Gastroesophageal sphincter (tissue), 4 donors: ENCODE data around the gene IL22RA1. TPM values are rescaled to one million over a fixed set of nuclear protein-coding genes. Genes with fewer than 3 reads are reported as not detected.

ENCODE experiments used
- ATAC-seq: fragments of 150-250 bp; one replicate; pipeline ENCODE4 v1.9.1; 2016; ENCODE audit warnings: mild to moderate bottlenecking, moderate library complexity
- H3K27ac ChIP-seq, 4 donors: fragments of 200-600 bp; sonication (generic) in 3 of 4; 1 replicate in 3 of 4; 2 replicates in 1 of 4; pipeline ENCODE4 v1.5.1; 2016 to 2019
- H3K27me3 ChIP-seq: fragments of 200-600 bp; sonication (generic); one replicate; pipeline ENCODE4 v1.5.1; 2019
- H3K36me3 ChIP-seq, 2 donors: fragments of 200-600 bp; sonication (generic); one replicate each; pipeline ENCODE4 v1.5.1; 2019; ENCODE audit warnings: control low read depth in 1 of 2
- H3K4me1 ChIP-seq, 3 donors: fragments of 200-600 bp; sonication (generic); 1 replicate in 2 of 3; 2 replicates in 1 of 3; pipeline ENCODE4 v1.5.1; 2016 to 2019; ENCODE audit warnings: control low read depth in 2 of 3
- H3K4me3 ChIP-seq, 2 donors: fragments of 200-600 bp; sonication (generic); one replicate each; pipeline ENCODE4 v1.5.1; 2019; ENCODE audit warnings: mild to moderate bottlenecking in 1 of 2, moderate library complexity in 1 of 2
- H3K9me3 ChIP-seq, 3 donors: fragments of 200-600 bp; sonication (generic); one replicate each; pipeline ENCODE4 v1.5.1; 2017 to 2019; ENCODE audit warnings: control low read depth in 2 of 3
- EP300 ChIP-seq: sonication (generic); formaldehyde crosslinking; IDR thresholded peaks from one replicate; pipeline ENCODE4 v1.6.1; 2017; ENCODE audit warnings: antibody characterized with exemption, mild to moderate bottlenecking
- POLR2A ChIP-seq, 2 donors: fragments of 450-650 bp; IDR thresholded peaks; one replicate each; pipeline ENCODE4 v1.6.1; 2017; ENCODE audit warnings: antibody characterized with exemption in 2 of 2, mild to moderate bottlenecking in 2 of 2, moderate library complexity in 1 of 2
- POLR2AphosphoS5 ChIP-seq: sonication (generic); formaldehyde crosslinking; IDR thresholded peaks from one replicate; pipeline ENCODE4 v1.6.1; 2017; ENCODE audit warnings: antibody characterized with exemption
- WGBS, 2 donors: methylation state at CpG; one replicate each; pipeline ENCODE4 v1.1.5; 2018; ENCODE audit warnings: low coverage in 1 of 2; 5-methylcytosine and 5-hydroxymethylcytosine counted together
- total RNA-seq, 4 donors: library from RNA; depleted of rRNA; stranded (reverse); fragments of >200 nt; gene quantifications; one replicate each; pipeline ENCODE4 v1.1.0, GENCODE V29; 2016
- TF ChIP-seq, protein P1 (sequence below), 4 experiments: fragments of 200-600 bp in 2 of 4; fragments of 450-650 bp in 2 of 4; sonication (generic) in 1 of 4; IDR thresholded peaks; one replicate each; pipeline ENCODE4 v1.5.1; 2017 to 2019; ENCODE audit warnings: antibody characterized with exemption in 4 of 4, mild to moderate bottlenecking in 2 of 4, moderate library complexity in 2 of 4

The IL22RA1 gene
- total RNA-seq, 4 donors from 2014 or later = 0.57 to 0.58 TPM; not detected in 2

DNA sequence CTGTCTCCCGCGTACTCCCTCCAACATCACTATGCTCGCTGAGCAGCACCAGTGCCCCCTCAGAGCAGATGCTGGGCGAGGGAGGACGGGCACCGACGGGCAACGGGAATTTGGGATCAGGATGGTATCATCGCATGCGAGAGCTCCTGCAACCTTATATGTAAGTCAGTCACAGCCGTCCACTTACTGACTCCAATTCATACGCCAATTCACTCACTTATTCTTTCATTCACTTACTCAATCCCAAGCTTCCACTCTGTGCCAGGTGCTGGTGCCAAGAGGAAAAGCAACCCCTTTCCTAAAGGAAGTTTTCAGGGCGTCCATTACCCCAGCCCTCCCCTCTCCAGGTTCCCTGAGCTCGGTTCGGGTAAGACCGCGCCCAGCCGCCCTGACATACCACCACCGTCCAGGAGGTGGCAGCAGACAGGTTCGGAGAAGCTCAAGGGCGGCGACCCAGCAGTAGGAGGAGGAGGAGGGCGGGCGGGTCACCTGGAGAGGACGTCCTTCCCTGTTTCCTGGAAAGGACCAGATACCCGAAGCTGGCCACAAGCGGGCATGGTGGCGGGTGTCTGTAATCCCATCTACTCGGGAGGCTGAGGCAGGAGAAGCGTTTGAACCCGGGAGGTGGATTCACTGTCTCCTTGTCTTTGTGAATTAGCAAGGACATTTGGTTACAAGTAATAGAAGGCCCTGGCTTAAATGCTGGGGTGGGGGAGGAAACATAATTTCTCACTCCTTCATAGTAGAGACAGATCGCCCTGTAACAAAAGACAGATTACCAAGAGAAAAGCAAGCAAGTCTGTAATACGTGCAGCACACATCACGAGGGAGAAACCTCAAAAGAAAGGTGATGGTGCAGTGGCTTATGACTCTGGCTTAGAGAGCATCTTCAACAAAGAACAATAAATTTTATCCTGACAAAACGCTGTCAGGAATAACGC, 7.6 kb upstream of the IL22RA1 start:
- WGBS, 2 donors = 23 to 32% methylated on average over 15 to 28 of the region's 36 CpGs
- Histone ChIP-seq H3K27ac (peak overlapping the region in 1 of 4 donors; percentile 60), H3K4me1 (peaks cover 0 to 12% (median 0%) of the 10 kb centered on the region in 3 donors), H3K9me3 (no peaks in the 10 kb centered on the region), H3K27me3 (peaks cover 48% of the 10 kb centered on the region), H3K36me3 (no peaks in the 10 kb centered on the region), H3K4me3 (no peak overlapping the region)
- ATAC-seq = peak; percentile 93
- TF ChIP-seq, protein P1, sequence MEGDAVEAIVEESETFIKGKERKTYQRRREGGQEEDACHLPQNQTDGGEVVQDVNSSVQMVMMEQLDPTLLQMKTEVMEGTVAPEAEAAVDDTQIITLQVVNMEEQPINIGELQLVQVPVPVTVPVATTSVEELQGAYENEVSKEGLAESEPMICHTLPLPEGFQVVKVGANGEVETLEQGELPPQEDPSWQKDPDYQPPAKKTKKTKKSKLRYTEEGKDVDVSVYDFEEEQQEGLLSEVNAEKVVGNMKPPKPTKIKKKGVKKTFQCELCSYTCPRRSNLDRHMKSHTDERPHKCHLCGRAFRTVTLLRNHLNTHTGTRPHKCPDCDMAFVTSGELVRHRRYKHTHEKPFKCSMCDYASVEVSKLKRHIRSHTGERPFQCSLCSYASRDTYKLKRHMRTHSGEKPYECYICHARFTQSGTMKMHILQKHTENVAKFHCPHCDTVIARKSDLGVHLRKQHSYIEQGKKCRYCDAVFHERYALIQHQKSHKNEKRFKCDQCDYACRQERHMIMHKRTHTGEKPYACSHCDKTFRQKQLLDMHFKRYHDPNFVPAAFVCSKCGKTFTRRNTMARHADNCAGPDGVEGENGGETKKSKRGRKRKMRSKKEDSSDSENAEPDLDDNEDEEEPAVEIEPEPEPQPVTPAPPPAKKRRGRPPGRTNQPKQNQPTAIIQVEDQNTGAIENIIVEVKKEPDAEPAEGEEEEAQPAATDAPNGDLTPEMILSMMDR (IDR thresholded peaks at IDR 0.05) = peak in 3 of 4 experiments; percentile 69 to 89 (median 87)
- no peak for TF ChIP-seq POLR2AphosphoS5

DNA sequence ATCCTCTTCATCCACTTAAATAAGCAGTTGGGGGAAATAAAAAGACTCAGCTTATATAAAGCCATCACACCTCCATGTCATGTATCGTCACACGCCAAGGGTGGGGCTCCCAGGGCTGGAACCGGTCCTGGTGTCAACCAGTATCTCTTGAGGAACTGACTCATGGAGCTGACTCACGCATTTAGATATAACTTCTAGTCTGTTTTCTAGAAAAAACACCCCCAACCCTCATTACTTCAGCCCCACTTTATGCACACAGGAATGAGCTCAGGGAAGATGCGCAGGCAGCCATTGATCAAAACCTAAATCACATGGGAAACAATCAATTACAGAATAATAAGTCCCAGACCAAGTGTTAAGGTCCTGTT, 6.9 kb upstream of the IL22RA1 start:
- Histone ChIP-seq H3K9me3 (no peaks in the 10 kb centered on the region), H3K27ac (no peak overlapping the region), H3K27me3 (peaks cover 48% of the 10 kb centered on the region), H3K4me3 (no peak overlapping the region), H3K4me1 (peaks cover 0 to 12% (median 0%) of the 10 kb centered on the region in 3 donors), H3K36me3 (no peaks in the 10 kb centered on the region)
- WGBS, 2 donors = 54 to 79% methylated on average over 5 of the region's 5 CpGs
- TF ChIP-seq POLR2AphosphoS5 = no peak
- ATAC-seq = peak; percentile 5

DNA sequence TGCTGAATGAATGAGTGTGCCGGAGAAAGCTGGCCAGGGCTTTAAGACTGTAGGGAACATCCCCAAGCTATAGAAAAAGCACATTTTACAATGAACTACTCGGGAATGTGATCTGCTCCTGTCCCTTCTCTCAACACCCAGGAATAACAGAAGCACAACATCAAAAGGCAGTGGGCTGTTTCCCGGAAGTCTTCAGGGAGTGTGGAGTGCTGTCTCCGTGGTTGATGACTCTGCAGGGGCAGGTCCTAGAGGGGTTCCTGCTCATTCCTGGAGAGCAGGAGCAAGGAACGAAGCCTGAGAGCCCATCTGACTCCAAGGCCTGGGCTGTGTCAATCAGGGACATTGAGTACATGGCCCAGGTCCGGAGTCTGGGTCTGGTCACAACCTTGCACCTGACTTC, 4.9 kb upstream of the IL22RA1 start:
- H3K4me1 ChIP-seq = peaks cover 0 to 20% (median 0%) of the 10 kb centered on the region in 3 donors
- WGBS, 2 donors = 53% methylated on average over 4 of the region's 6 CpGs; no CpG with 5 or more reads in 1 of the 2 donors
- no peaks in the 10 kb centered on the region for H3K9me3 ChIP-seq
- H3K27me3 ChIP-seq = peaks cover 46% of the 10 kb centered on the region
- no peak overlapping the region for H3K27ac ChIP-seq
- no peak for ATAC-seq
- H3K36me3 ChIP-seq = no peaks in the 10 kb centered on the region
- no peak for TF ChIP-seq EP300
- TF ChIP-seq POLR2A (IDR thresholded peaks at IDR 0.05) = no peak
- TF ChIP-seq, protein P1 (IDR thresholded peaks at IDR 0.05) = no peak
- no peak for TF ChIP-seq POLR2AphosphoS5
- no peak overlapping the region for H3K4me3 ChIP-seq

DNA sequence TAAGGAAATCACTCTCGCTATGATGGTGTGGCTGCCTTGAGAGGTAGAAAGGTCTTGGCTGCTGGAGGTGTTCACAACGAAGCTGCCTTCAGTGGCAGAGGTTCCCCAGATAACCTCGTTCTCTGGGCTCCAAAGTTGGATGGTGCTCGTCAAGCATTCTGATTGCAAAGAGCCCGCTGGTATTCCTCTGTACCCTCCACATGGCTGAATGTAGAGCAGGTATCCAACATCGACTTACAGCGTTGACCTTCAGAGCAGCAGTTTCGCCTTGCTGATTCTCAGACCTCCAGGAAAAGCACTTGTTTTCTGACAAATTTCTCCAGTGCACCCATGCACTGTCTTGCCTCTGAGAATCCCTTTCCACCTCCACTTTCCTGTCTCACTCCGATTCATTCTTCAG, 4.3 kb upstream of the IL22RA1 start:
- no peak for TF ChIP-seq EP300
- TF ChIP-seq POLR2AphosphoS5 = no peak
- TF ChIP-seq, protein P1 (IDR thresholded peaks at IDR 0.05) = no peak
- no peak for TF ChIP-seq POLR2A (IDR thresholded peaks at IDR 0.05)
- no peaks in the 10 kb centered on the region for H3K9me3 ChIP-seq
- H3K4me1 ChIP-seq = peaks cover 0 to 20% (median 0%) of the 10 kb centered on the region in 3 donors
- H3K36me3 ChIP-seq = no peaks in the 10 kb centered on the region
- H3K27ac ChIP-seq = no peak overlapping the region
- ATAC-seq = no peak
- H3K4me3 ChIP-seq = no peak overlapping the region
- H3K27me3 ChIP-seq = peaks cover 42% of the 10 kb centered on the region
- WGBS, 2 donors = 78 to 81% methylated on average over 6 to 7 of the region's 9 CpGs

DNA sequence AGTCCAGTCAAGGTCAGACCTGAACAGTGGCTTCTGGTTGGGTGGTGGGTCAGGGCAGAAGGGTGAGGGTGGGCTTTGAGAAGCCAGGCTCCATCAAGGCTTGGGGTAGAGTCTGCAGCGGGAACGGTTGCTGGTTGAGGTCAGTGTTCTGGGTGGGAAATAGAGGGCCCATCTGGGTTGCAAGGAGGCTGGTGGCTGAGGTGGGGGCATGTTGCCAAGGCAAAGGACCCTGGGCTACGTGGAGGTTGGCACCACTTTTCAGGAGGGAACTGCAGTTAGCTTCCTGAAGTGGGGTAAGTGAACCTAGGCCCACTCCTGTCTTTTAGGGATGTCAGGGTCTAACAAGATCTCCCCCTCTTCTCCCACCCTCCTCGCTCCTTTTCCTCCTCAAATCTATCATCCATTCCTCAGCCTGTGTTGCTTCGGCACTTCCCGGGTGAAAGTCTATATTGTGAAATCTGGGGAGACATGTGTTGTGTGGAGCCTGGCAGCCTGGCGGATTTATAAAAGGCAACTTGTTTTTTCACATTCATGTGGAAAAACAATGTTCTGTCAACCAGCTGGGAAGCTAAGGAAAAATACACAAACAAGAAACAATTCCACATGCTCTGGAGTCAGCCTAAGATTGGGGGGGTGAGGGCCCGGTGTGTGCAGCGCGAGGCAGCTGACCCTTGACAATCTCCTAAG, 1.5 kb downstream of the IL22RA1 start:
- no peak for ATAC-seq
- Histone ChIP-seq H3K4me1 (peaks cover 0 to 8% (median 0%) of the 10 kb centered on the region in 3 donors), H3K27ac (no peak overlapping the region), H3K36me3 (no peaks in the 10 kb centered on the region), H3K27me3 (peaks cover 23% of the 10 kb centered on the region), H3K4me3 (no peak overlapping the region), H3K9me3 (no peaks in the 10 kb centered on the region)
- TF ChIP-seq EP300 (no peak), POLR2A (IDR thresholded peaks at IDR 0.05) (no peak), POLR2AphosphoS5 (no peak)
- TF ChIP-seq, protein P1 (IDR thresholded peaks at IDR 0.05) = no peak
- 88% methylated on average over 5 to 6 of the region's 10 CpGs for WGBS, 2 donors
